ENCODE data around the gene ZNF622. TPM values are rescaled to one million over a fixed set of nuclear protein-coding genes. Genes with fewer than 3 reads are reported as not detected.
A peak's percentile ranks its signal among the peaks of the same experiment; 100 is the strongest.

Gene ZNF622
- total RNA-seq, 1 donor from 2014 or later = 28.5 TPM

GRCh38 chr5:16497546-16497945, 31.9 kb upstream of the ZNF622 start:
- H3K4me1 Mint-ChIP-seq (ENCODE audit: low read depth) = peaks cover 3% of the 10 kb centered on the region
- H3K27ac Mint-ChIP-seq = no peak overlapping the region
- no peaks in the 10 kb centered on the region for H3K27me3 Mint-ChIP-seq
- peaks cover 25% of the 10 kb centered on the region for H3K9me3 Mint-ChIP-seq (ENCODE audit: low read depth)
- H3K36me3 Mint-ChIP-seq (ENCODE audit: insufficient read depth) = peaks cover 9% of the 10 kb centered on the region
- DNase-seq (ENCODE audit: low spot score, unreplicated experiment) = no peak
- TF ChIP-seq CTCF (IDR thresholded peaks at IDR 0.05; ENCODE audit: unreplicated experiment) = no peak
- no peak overlapping the region for H3K4me3 Mint-ChIP-seq (ENCODE audit: low read depth)

- Mint-ChIP-seq H3K9me3 (ENCODE audit: low read depth) (peaks cover 25% of the 10 kb centered on the region), H3K4me3 (ENCODE audit: low read depth) (no peak overlapping the region), H3K27me3 (peaks cover 2% of the 10 kb centered on the region), H3K4me1 (ENCODE audit: low read depth) (peaks cover 3% of the 10 kb centered on the region), H3K36me3 (ENCODE audit: insufficient read depth) (peaks cover 9% of the 10 kb centered on the region), H3K27ac (no peak overlapping the region)
- TF ChIP-seq CTCF (IDR thresholded peaks at IDR 0.05; ENCODE audit: unreplicated experiment) = no peak
- no peak for DNase-seq (ENCODE audit: low spot score, unreplicated experiment)
These were observed 27.7 kb upstream of the ZNF622 start for GRCh38 chr5:16493261-16493660.

- H3K27me3 Mint-ChIP-seq = peaks cover 2% of the 10 kb centered on the region
- no peak overlapping the region for H3K4me3 Mint-ChIP-seq (ENCODE audit: low read depth)
- H3K9me3 Mint-ChIP-seq (ENCODE audit: low read depth) = peaks cover 19% of the 10 kb centered on the region
- H3K27ac Mint-ChIP-seq = no peak overlapping the region
- peaks cover 9% of the 10 kb centered on the region for H3K36me3 Mint-ChIP-seq (ENCODE audit: insufficient read depth)
- no peak for DNase-seq (ENCODE audit: low spot score, unreplicated experiment)
- TF ChIP-seq CTCF (IDR thresholded peaks at IDR 0.05; ENCODE audit: unreplicated experiment) = no peak
- peaks cover 3% of the 10 kb centered on the region for H3K4me1 Mint-ChIP-seq (ENCODE audit: low read depth)
These were observed 27.0 kb upstream of the ZNF622 start for GRCh38 chr5:16492398-16493140.

- no peak for DNase-seq (ENCODE audit: low spot score, unreplicated experiment)
- TF ChIP-seq CTCF (IDR thresholded peaks at IDR 0.05; ENCODE audit: unreplicated experiment) = no peak
- Mint-ChIP-seq H3K27ac (no peak overlapping the region), H3K36me3 (ENCODE audit: insufficient read depth) (peaks cover 7% of the 10 kb centered on the region), H3K9me3 (ENCODE audit: low read depth) (peaks cover 11% of the 10 kb centered on the region), H3K4me1 (ENCODE audit: low read depth) (peaks cover 5% of the 10 kb centered on the region), H3K4me3 (ENCODE audit: low read depth) (no peak overlapping the region), H3K27me3 (peaks cover 2% of the 10 kb centered on the region)
These were observed 25.3 kb upstream of the ZNF622 start for GRCh38 chr5:16490911-16491310.

- no peak for DNase-seq (ENCODE audit: low spot score, unreplicated experiment)
- Mint-ChIP-seq H3K4me1 (ENCODE audit: low read depth) (peaks cover 5% of the 10 kb centered on the region), H3K27me3 (peaks cover 2% of the 10 kb centered on the region), H3K36me3 (ENCODE audit: insufficient read depth) (no peaks in the 10 kb centered on the region), H3K27ac (no peak overlapping the region), H3K9me3 (ENCODE audit: low read depth) (peaks cover 3% of the 10 kb centered on the region), H3K4me3 (ENCODE audit: low read depth) (no peak overlapping the region)
- peak; percentile 79 for TF ChIP-seq CTCF (IDR thresholded peaks at IDR 0.05; ENCODE audit: unreplicated experiment)
These were observed 23.8 kb upstream of the ZNF622 start for GRCh38 chr5:16489322-16489791.

All from progenitor cell of endocrine pancreas (in vitro differentiated cells).